T-helper 2 cell treated with Interferon-gamma antibody and Interleukin-4, amounts not matched to agents 5 μg/mL and 100 μg/mL, for 36 hours (primary cell): ENCODE measurements around the gene DAPK1.

ENCODE experiments used
- DNase-seq: peaks from one replicate; pipeline ENCODE4 v3.0.0; 2021; ENCODE audit warnings: low spot score
- H3K27ac Mint-ChIP-seq: one replicate; pipeline ENCODE4 v1.8.0; 2021; ENCODE audit warnings: mild to moderate bottlenecking, mixed read lengths
- H3K27me3 Mint-ChIP-seq: one replicate; pipeline ENCODE4 v1.8.0; 2021; ENCODE audit warnings: low read depth, mixed read lengths
- H3K36me3 Mint-ChIP-seq: one replicate; pipeline ENCODE4 v1.8.0; 2021; ENCODE audit warnings: low read depth, mixed read lengths
- H3K4me1 Mint-ChIP-seq: one replicate; pipeline ENCODE4 v1.8.0; 2021; ENCODE audit warnings: low read depth, mixed read lengths
- H3K4me3 Mint-ChIP-seq: one replicate; pipeline ENCODE4 v1.8.0; 2022; ENCODE audit warnings: mild to moderate bottlenecking, moderate library complexity, mixed read lengths
- H3K9me3 Mint-ChIP-seq: one replicate; pipeline ENCODE4 v1.8.0; 2021; ENCODE audit warnings: mixed read lengths

Gene DAPK1

GRCh38 chr9:87676976-87677775, 179.5 kb downstream of the DAPK1 start:
- Mint-ChIP-seq H3K36me3 (no peaks in the 10 kb centered on the region), H3K4me1 (peaks cover 4% of the 10 kb centered on the region)

GRCh38 chr9:87677776-87678587, 180.3 kb downstream of the DAPK1 start:
- no peak overlapping the region for H3K27ac Mint-ChIP-seq
- H3K9me3 Mint-ChIP-seq = no peaks in the 10 kb centered on the region
- H3K27me3 Mint-ChIP-seq = no peaks in the 10 kb centered on the region

More at GRCh38 chr9:87676976-87677775, 179.5 kb downstream of the DAPK1 start:
- no peak overlapping the region for H3K4me3 Mint-ChIP-seq
- no peaks in the 10 kb centered on the region for H3K27me3 Mint-ChIP-seq
- no peaks in the 10 kb centered on the region for H3K9me3 Mint-ChIP-seq
- no peak for DNase-seq
- H3K27ac Mint-ChIP-seq = no peak overlapping the region

GRCh38 chr9:87678650-87679355, 181.1 kb downstream of the DAPK1 start:
- Mint-ChIP-seq H3K36me3 (no peaks in the 10 kb centered on the region), H3K4me3 (no peak overlapping the region), H3K27me3 (no peaks in the 10 kb centered on the region), H3K4me1 (peaks cover 5% of the 10 kb centered on the region), H3K27ac (no peak overlapping the region), H3K9me3 (no peaks in the 10 kb centered on the region)
- DNase-seq = no peak

More at GRCh38 chr9:87677776-87678587, 180.3 kb downstream of the DAPK1 start:
- H3K36me3 Mint-ChIP-seq = no peaks in the 10 kb centered on the region
- no peak overlapping the region for H3K4me3 Mint-ChIP-seq
- H3K4me1 Mint-ChIP-seq = peaks cover 4% of the 10 kb centered on the region
- no peak for DNase-seq

GRCh38 chr9:87681271-87682061, 183.8 kb downstream of the DAPK1 start:
- H3K27me3 Mint-ChIP-seq = no peaks in the 10 kb centered on the region
- no peaks in the 10 kb centered on the region for H3K36me3 Mint-ChIP-seq
- H3K27ac Mint-ChIP-seq = no peak overlapping the region
- no peaks in the 10 kb centered on the region for H3K9me3 Mint-ChIP-seq
- peaks cover 12% of the 10 kb centered on the region for H3K4me1 Mint-ChIP-seq
- DNase-seq = no peak
- H3K4me3 Mint-ChIP-seq = no peak overlapping the region

GRCh38 chr9:87682085-87682484, 184.4 kb downstream of the DAPK1 start:
- Mint-ChIP-seq H3K27ac (no peak overlapping the region), H3K4me3 (no peak overlapping the region), H3K9me3 (no peaks in the 10 kb centered on the region), H3K4me1 (peaks cover 12% of the 10 kb centered on the region), H3K36me3 (no peaks in the 10 kb centered on the region), H3K27me3 (no peaks in the 10 kb centered on the region)
- DNase-seq = no peak

GRCh38 chr9:87682618-87683017, 185.0 kb downstream of the DAPK1 start:
- no peaks in the 10 kb centered on the region for H3K36me3 Mint-ChIP-seq
- peaks cover 12% of the 10 kb centered on the region for H3K4me1 Mint-ChIP-seq
- no peak overlapping the region for H3K27ac Mint-ChIP-seq
- H3K27me3 Mint-ChIP-seq = no peaks in the 10 kb centered on the region
- H3K9me3 Mint-ChIP-seq = no peaks in the 10 kb centered on the region
- no peak for DNase-seq
- H3K4me3 Mint-ChIP-seq = no peak overlapping the region

- Mint-ChIP-seq H3K9me3 (no peaks in the 10 kb centered on the region), H3K4me1 (peaks cover 12% of the 10 kb centered on the region), H3K36me3 (peaks cover 2% of the 10 kb centered on the region), H3K27me3 (peaks cover 6% of the 10 kb centered on the region), H3K27ac (no peak overlapping the region), H3K4me3 (no peak overlapping the region)
- no peak for DNase-seq
Observed at GRCh38 chr9:87683751-87684626, 186.3 kb downstream of the DAPK1 start.

GRCh38 chr9:87684627-87685219, 187.1 kb downstream of the DAPK1 start:
- no peak for DNase-seq
- H3K27me3 Mint-ChIP-seq = peaks cover 12% of the 10 kb centered on the region
- no peak overlapping the region for H3K4me3 Mint-ChIP-seq
- peaks cover 2% of the 10 kb centered on the region for H3K36me3 Mint-ChIP-seq
- H3K4me1 Mint-ChIP-seq = peaks cover 12% of the 10 kb centered on the region
- no peaks in the 10 kb centered on the region for H3K9me3 Mint-ChIP-seq
- no peak overlapping the region for H3K27ac Mint-ChIP-seq

- Mint-ChIP-seq H3K27me3 (peaks cover 16% of the 10 kb centered on the region), H3K27ac (no peak overlapping the region), H3K9me3 (no peaks in the 10 kb centered on the region), H3K4me1 (peaks cover 12% of the 10 kb centered on the region), H3K36me3 (peaks cover 2% of the 10 kb centered on the region), H3K4me3 (peak overlapping the region; percentile 42)
- DNase-seq = no peak
Observed at GRCh38 chr9:87685441-87685840, 187.8 kb downstream of the DAPK1 start.

- peaks cover 16% of the 10 kb centered on the region for H3K27me3 Mint-ChIP-seq
- H3K9me3 Mint-ChIP-seq = no peaks in the 10 kb centered on the region
- peaks cover 2% of the 10 kb centered on the region for H3K36me3 Mint-ChIP-seq
- H3K4me3 Mint-ChIP-seq = peak overlapping the region; percentile 42
- DNase-seq = no peak
- H3K27ac Mint-ChIP-seq = peak overlapping the region; percentile 16
- H3K4me1 Mint-ChIP-seq = peaks cover 12% of the 10 kb centered on the region
Observed at GRCh38 chr9:87685871-87686519, 188.3 kb downstream of the DAPK1 start.

- no peaks in the 10 kb centered on the region for H3K9me3 Mint-ChIP-seq
- H3K36me3 Mint-ChIP-seq = peaks cover 2% of the 10 kb centered on the region
- peaks cover 12% of the 10 kb centered on the region for H3K4me1 Mint-ChIP-seq
- DNase-seq = no peak
- H3K4me3 Mint-ChIP-seq = no peak overlapping the region
- H3K27me3 Mint-ChIP-seq = peaks cover 17% of the 10 kb centered on the region
- H3K27ac Mint-ChIP-seq = no peak overlapping the region
Observed at GRCh38 chr9:87686520-87687090, 188.9 kb downstream of the DAPK1 start.

- Mint-ChIP-seq H3K4me3 (no peak overlapping the region), H3K4me1 (peaks cover 12% of the 10 kb centered on the region), H3K36me3 (peaks cover 2% of the 10 kb centered on the region), H3K27ac (no peak overlapping the region), H3K9me3 (no peaks in the 10 kb centered on the region), H3K27me3 (peaks cover 19% of the 10 kb centered on the region)
- no peak for DNase-seq
Observed at GRCh38 chr9:87687207-87687606, 189.5 kb downstream of the DAPK1 start.
